IMR-90 (cell line): Measurements from ENCODE around the gene DYSF.

Experiments
- BHLHE40 ChIP-seq: fragments of 150-350 bp; IDR thresholded peaks from 2 replicates; pipeline ENCODE4 v1.6.1; 2016; ENCODE audit warnings: mild to moderate bottlenecking, low read depth, low read length
- CEBPB ChIP-seq: IDR thresholded peaks from 2 replicates; pipeline ENCODE4 v1.6.1; 2012; ENCODE audit warnings: low read depth, low read length, improper control_type of control experiment
- CHD1 ChIP-seq: IDR thresholded peaks from 2 replicates; pipeline ENCODE4 v1.6.1; 2012; ENCODE audit warnings: low read depth, low read length, improper control_type of control experiment
- CTCF ChIP-seq: conservative IDR thresholded peaks from 2 replicates; pipeline ENCODE4 v1.5.1; 2012; ENCODE audit warnings: mild to moderate bottlenecking, low read depth, low read length, improper control_type of control experiment
- FOS ChIP-seq: fragments of 150-350 bp; IDR thresholded peaks from 2 replicates; pipeline ENCODE4 v1.6.1; 2016; ENCODE audit warnings: low read depth, low read length
- MAFK ChIP-seq: IDR thresholded peaks from 2 replicates; pipeline ENCODE4 v1.6.1; 2012; ENCODE audit warnings: low read depth, low read length, improper control_type of control experiment
- MXI1 ChIP-seq: IDR thresholded peaks from 2 replicates; pipeline ENCODE4 v1.6.1; 2012; ENCODE audit warnings: low read depth, mild to moderate bottlenecking, low read length, moderate library complexity, borderline replicate concordance
- POLR2A ChIP-seq: IDR thresholded peaks from 2 replicates; pipeline ENCODE4 v1.6.1; 2012; ENCODE audit warnings: mild to moderate bottlenecking, low read depth, low read length
- RAD21 ChIP-seq: IDR thresholded peaks from 2 replicates; pipeline ENCODE4 v1.6.1; 2012; ENCODE audit warnings: low read length, improper control_type of control experiment
- RCOR1 ChIP-seq: IDR thresholded peaks from 2 replicates; pipeline ENCODE4 v1.6.1; 2012; ENCODE audit warnings: mild to moderate bottlenecking, low read length, improper control_type of control experiment; ENCODE audit not compliant: insufficient replicate concordance
- RFX5 ChIP-seq: IDR thresholded peaks from 2 replicates; pipeline ENCODE4 v1.8.0; 2012; ENCODE audit warnings: low read depth, mild to moderate bottlenecking, low read length, moderate library complexity
- SMC3 ChIP-seq: fragments of 150-350 bp; IDR thresholded peaks from 2 replicates; pipeline ENCODE4 v1.6.1; 2016; ENCODE audit warnings: low read depth, mild to moderate bottlenecking, antibody characterized with exemption, low read length, moderate library complexity
- TF ChIP-seq, protein P1 (sequence below): fragments of 150-350 bp; IDR thresholded peaks from 2 replicates; pipeline ENCODE4 v1.6.1; 2017; ENCODE audit warnings: mild to moderate bottlenecking, antibody characterized with exemption, low read length, low read depth
- TF ChIP-seq, protein P2 (sequence below): fragments of 150-350 bp; IDR thresholded peaks from 2 replicates; pipeline ENCODE4 v1.6.1; 2016; ENCODE audit warnings: low read depth, mild to moderate bottlenecking, low read length, moderate library complexity, borderline replicate concordance

GRCh38 chr2:71722286-71722685 lies 268.9 kb downstream of the DYSF start:
- TF ChIP-seq CTCF, result no peak
- TF ChIP-seq POLR2A, result no peak
- no peak for TF ChIP-seq FOS
- no peak for TF ChIP-seq SMC3
- TF ChIP-seq, protein P1, sequence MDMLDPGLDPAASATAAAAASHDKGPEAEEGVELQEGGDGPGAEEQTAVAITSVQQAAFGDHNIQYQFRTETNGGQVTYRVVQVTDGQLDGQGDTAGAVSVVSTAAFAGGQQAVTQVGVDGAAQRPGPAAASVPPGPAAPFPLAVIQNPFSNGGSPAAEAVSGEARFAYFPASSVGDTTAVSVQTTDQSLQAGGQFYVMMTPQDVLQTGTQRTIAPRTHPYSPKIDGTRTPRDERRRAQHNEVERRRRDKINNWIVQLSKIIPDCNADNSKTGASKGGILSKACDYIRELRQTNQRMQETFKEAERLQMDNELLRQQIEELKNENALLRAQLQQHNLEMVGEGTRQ, result no peak
- no peak for TF ChIP-seq MAFK
- no peak for TF ChIP-seq MXI1
- no peak for TF ChIP-seq RFX5
- TF ChIP-seq RCOR1, result no peak
- TF ChIP-seq, protein P2, sequence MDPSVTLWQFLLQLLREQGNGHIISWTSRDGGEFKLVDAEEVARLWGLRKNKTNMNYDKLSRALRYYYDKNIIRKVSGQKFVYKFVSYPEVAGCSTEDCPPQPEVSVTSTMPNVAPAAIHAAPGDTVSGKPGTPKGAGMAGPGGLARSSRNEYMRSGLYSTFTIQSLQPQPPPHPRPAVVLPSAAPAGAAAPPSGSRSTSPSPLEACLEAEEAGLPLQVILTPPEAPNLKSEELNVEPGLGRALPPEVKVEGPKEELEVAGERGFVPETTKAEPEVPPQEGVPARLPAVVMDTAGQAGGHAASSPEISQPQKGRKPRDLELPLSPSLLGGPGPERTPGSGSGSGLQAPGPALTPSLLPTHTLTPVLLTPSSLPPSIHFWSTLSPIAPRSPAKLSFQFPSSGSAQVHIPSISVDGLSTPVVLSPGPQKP, result no peak
- no peak for TF ChIP-seq CEBPB
- TF ChIP-seq RAD21, result no peak
- TF ChIP-seq BHLHE40, result no peak
- TF ChIP-seq CHD1, result no peak
